Brain microvascular endothelial cell (primary cell): ENCODE data around the gene B3GNT9.
A peak's percentile ranks its signal among the peaks of the same experiment; 100 is the strongest.

Experiments
- DNase-seq: peaks from one replicate; pipeline ENCODE4 v3.0.0-alpha.2; 2020
- H3K27ac ChIP-seq: fragments of 250-450 bp; sonication (Bioruptor Pico); 2 replicates; pipeline ENCODE4 v1.5.1; 2020; ENCODE audit warnings: mild to moderate bottlenecking, moderate library complexity
- H3K27me3 ChIP-seq: fragments of 250-450 bp; sonication (Bioruptor Pico); replicated peaks from 2 replicates; pipeline ENCODE4 v1.5.1; 2020; ENCODE audit warnings: mild to moderate bottlenecking
- H3K36me3 ChIP-seq: fragments of 250-450 bp; sonication (Bioruptor Pico); replicated peaks from 2 replicates; pipeline ENCODE4 v1.5.1; 2020; ENCODE audit warnings: mild to moderate bottlenecking
- H3K4me3 ChIP-seq: 2 replicates; pipeline ENCODE4 v1.5.1; 2011; ENCODE audit warnings: low read depth, mild to moderate bottlenecking, control low read depth, low read length, moderate library complexity
- CTCF ChIP-seq: IDR thresholded peaks from 2 replicates; pipeline ENCODE4 v1.5.1; 2011; ENCODE audit warnings: low read depth, mild to moderate bottlenecking, moderate library complexity, low read length, control low read depth, inconsistent platforms; ENCODE audit errors: missing control alignments
- in situ Hi-C: cut with HindIII; loops from 2 replicates; pipeline ENCODE4 v1.10.0; 2017; ENCODE audit warnings: low sequenced_read_pairs, low pct_ligation_motif_present

The B3GNT9 gene

GRCh38 chr16:67158637-67159600 lies 8.1 kb upstream of the B3GNT9 start:
- no peaks in the 10 kb centered on the region for H3K36me3 ChIP-seq
- DNase-seq, result no peak
- TF ChIP-seq CTCF, result no peak
- in situ Hi-C loops, result no loop called here
- no peak overlapping the region for H3K27ac ChIP-seq
- H3K4me3 ChIP-seq, result peak overlapping the region; percentile 80
- peaks cover 20% of the 10 kb centered on the region for H3K27me3 ChIP-seq

- H3K36me3 ChIP-seq, result no peaks in the 10 kb centered on the region
- no peak for DNase-seq
- peaks cover 15% of the 10 kb centered on the region for H3K27me3 ChIP-seq
- H3K27ac ChIP-seq, result no peak overlapping the region
- H3K4me3 ChIP-seq, result no peak overlapping the region
- in situ Hi-C loops, result no loop called here
- TF ChIP-seq CTCF, result no peak
Measured at GRCh38 chr16:67157892-67158635, 7.3 kb upstream of the B3GNT9 start.

- no peak for DNase-seq
- H3K4me3 ChIP-seq, result no peak overlapping the region
- peaks cover 10% of the 10 kb centered on the region for H3K27me3 ChIP-seq
- in situ Hi-C loops, result no loop called here
- no peaks in the 10 kb centered on the region for H3K36me3 ChIP-seq
- no peak overlapping the region for H3K27ac ChIP-seq
- no peak for TF ChIP-seq CTCF
Measured at GRCh38 chr16:67157106-67157748, 6.4 kb upstream of the B3GNT9 start.

GRCh38 chr16:67156143-67156844 lies 5.5 kb upstream of the B3GNT9 start:
- DNase-seq, result no peak
- Histone ChIP-seq H3K27ac (no peak overlapping the region), H3K27me3 (peaks cover 6% of the 10 kb centered on the region), H3K36me3 (no peaks in the 10 kb centered on the region), H3K4me3 (no peak overlapping the region)
- TF ChIP-seq CTCF, result no peak
- in situ Hi-C loops, result no loop called here

- peak overlapping the region; percentile 5 for H3K4me3 ChIP-seq
Measured at GRCh38 chr16:67155295-67156142, 4.7 kb upstream of the B3GNT9 start.

More at GRCh38 chr16:67155295-67156142, 4.7 kb upstream of the B3GNT9 start:
- no peaks in the 10 kb centered on the region for H3K36me3 ChIP-seq
- in situ Hi-C loops, result no loop called here
- no peak overlapping the region for H3K27ac ChIP-seq
- peak; percentile 62 for TF ChIP-seq CTCF
- H3K27me3 ChIP-seq, result peaks cover 6% of the 10 kb centered on the region
- peak; percentile 33 for DNase-seq
